NB4 (cell line): Measurements from ENCODE around the gene HOXC4.

ENCODE experiments used
- DNase-seq: peaks from one replicate; pipeline ENCODE4 v3.0.0; 2010; ENCODE audit warnings: low read depth
- H3K4me3 ChIP-seq: one replicate; pipeline ENCODE4 v1.5.1; 2011; ENCODE audit warnings: mild to moderate bottlenecking, low read depth, low read length, moderate library complexity
- CTCF ChIP-seq: IDR thresholded peaks from one replicate; pipeline ENCODE4 v1.5.1; 2012; ENCODE audit warnings: low read depth, low read length
- MYC ChIP-seq: IDR thresholded peaks from 2 replicates; pipeline ENCODE4 v1.6.1; 2011; ENCODE audit warnings: low read depth, low read length
- POLR2A ChIP-seq: IDR thresholded peaks from 2 replicates; pipeline ENCODE4 v1.6.1; 2011; ENCODE audit warnings: mild to moderate bottlenecking; ENCODE audit not compliant: insufficient read length; ENCODE audit errors: extremely low read depth
- TF ChIP-seq, protein P1 (sequence below): IDR thresholded peaks from 2 replicates; pipeline ENCODE4 v1.6.1; 2011; ENCODE audit warnings: low read depth, low read length

Gene HOXC4

GRCh38 chr12:54010972-54011664, 42.5 kb upstream of the HOXC4 start:
- TF ChIP-seq, protein P1, sequence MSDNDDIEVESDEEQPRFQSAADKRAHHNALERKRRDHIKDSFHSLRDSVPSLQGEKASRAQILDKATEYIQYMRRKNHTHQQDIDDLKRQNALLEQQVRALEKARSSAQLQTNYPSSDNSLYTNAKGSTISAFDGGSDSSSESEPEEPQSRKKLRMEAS: no peak
- no peak for TF ChIP-seq POLR2A
- TF ChIP-seq CTCF: no peak
- TF ChIP-seq MYC: no peak
- H3K4me3 ChIP-seq: no peak overlapping the region
- no peak for DNase-seq

DNA sequence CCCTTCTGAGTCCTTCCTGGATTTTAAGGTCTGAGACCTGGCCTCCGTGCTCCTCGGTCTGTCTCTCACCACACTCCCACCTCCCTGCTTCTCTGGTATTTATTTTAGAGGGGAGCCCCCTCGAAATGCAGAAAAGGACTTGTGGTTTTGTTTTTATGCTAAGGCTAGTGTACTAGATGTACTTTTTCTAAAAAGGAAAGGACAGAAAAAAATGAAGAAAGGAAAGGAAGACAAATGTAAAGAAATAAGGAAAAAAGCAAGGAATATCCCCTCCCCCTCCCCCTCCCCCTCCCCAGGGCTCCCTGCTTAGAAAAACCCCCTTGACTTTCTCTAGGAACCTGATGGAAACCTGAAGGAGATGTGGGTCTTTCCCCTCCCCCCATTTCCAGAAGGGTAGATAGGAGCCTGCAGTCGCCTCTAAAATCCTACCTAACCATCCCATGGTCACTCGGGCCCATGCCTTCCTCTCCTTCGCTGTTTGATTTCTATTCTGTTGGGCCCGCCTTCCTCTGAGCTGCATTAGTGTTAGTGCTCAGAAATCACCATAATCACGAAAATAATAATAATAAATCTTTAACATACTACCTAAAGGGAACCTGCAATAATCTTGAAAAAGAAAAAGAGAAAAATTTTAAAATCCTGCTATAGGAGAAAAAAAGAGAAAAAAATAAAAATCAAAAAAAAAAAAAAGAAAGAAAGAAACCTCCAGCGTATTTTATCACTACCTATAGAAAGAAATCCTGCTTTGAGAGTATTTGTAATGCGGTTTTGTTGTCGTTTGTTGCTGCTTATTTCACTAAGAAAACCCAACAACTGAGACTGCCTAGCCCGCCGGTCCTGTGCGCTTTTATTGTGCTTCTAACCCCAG, 41.7 kb upstream of the HOXC4 start:
- no peak for TF ChIP-seq MYC
- TF ChIP-seq POLR2A: no peak
- TF ChIP-seq CTCF: no peak
- TF ChIP-seq, protein P1: no peak
- H3K4me3 ChIP-seq: no peak overlapping the region
- no peak for DNase-seq

- DNase-seq: no peak
- H3K4me3 ChIP-seq: no peak overlapping the region
- no peak for TF ChIP-seq MYC
- TF ChIP-seq, protein P1: no peak
Observed at GRCh38 chr12:54012631-54013409, 40.8 kb upstream of the HOXC4 start.

DNA sequence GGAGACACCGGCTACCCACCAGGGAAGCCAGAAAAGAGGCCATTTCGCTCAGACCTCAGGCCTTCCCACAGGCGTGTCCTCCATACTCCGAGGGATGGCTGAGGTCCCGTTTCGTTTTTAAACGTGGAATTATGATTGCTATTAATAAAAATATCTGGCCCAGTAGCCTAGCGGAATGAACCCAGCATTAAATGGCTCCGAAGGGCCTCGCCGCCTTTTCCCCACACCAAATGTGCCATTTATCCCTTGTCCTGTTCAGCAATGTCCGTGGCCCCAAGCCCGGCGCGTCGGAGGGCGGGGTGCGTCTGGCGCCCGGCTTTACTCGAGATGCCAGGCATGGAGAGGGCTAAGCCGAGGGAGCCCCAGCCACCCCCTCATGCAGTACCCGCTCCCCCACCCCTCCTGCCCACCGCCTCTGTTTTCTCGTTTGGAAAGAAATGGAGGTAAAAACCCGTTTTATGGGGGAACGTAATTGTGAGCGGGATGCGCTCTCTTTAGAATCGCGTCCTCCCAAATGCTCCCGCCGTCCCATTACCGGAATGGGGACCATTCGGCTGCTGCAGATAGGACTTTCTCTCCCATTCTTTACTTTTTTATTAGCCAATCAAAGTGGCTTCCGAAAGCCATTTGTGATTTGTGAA, 39.1 kb upstream of the HOXC4 start:
- DNase-seq: no peak
- no peak for TF ChIP-seq POLR2A
- TF ChIP-seq, protein P1: no peak
- no peak for TF ChIP-seq MYC
- no peak for TF ChIP-seq CTCF
- H3K4me3 ChIP-seq: no peak overlapping the region

DNA sequence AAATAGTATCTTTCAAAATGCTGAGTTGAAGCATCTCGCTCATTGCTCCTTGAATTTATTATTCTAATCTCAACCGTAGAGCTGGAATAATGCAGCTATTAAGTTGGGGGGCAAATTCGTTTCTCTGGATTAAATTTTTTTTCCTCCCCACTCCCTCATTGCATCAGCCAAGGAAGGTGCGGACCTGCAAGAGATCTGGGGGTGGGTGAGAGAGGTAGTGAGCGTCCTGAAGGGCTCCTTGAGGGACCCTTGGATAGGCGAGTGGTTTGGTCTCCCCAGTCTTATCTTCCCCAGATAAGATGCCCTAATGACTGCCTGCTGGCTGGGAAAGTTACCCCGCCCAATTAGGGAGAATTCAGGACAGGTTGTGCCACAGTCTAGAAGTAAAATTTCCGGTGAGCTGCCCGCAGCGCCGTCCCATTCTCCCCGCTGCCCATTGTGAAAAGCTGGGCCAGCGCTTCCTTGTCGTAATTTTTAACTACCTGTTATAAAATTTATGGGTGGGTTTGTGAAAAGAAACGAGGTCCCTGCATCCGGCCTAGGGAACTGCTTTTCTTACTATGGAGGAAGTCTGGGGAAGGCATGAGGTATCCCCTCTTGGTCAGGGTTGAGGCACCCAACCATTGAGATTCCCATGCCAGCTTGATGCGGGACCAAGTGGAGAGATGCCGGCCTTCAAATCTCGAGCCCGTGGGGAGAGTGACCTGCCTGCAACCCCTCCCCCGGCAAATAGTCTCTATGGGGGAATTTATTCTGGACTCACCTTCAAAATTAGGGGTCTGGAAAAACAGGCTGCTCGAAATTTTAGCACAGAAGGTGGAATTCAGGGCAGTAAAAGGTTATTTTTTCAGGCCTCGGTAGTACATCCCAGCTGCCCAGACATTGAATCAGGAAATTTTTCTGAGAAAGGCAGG, 38.4 kb upstream of the HOXC4 start:
- TF ChIP-seq CTCF (no peak), MYC (no peak), POLR2A (no peak)
- TF ChIP-seq, protein P1: no peak
- no peak overlapping the region for H3K4me3 ChIP-seq
- DNase-seq: no peak
